HG03039 (cell line): ENCODE results near the gene GPRC5B.

Experiments
- ATAC-seq: cut with Tn5 transposase; IDR thresholded peaks from one replicate; pipeline ENCODE4 v1.9.1; 2021; ENCODE audit warnings: mild to moderate bottlenecking, moderate library complexity; ENCODE audit not compliant: unreplicated experiment

The GPRC5B gene

GRCh38 chr16:19850131-19850817 lies 34.4 kb downstream of the GPRC5B start:
- ATAC-seq, result no peak

GRCh38 chr16:19848756-19849155 lies 35.9 kb downstream of the GPRC5B start:
- no peak for ATAC-seq

GRCh38 chr16:19846436-19846835 lies 38.2 kb downstream of the GPRC5B start:
- no peak for ATAC-seq

DNA sequence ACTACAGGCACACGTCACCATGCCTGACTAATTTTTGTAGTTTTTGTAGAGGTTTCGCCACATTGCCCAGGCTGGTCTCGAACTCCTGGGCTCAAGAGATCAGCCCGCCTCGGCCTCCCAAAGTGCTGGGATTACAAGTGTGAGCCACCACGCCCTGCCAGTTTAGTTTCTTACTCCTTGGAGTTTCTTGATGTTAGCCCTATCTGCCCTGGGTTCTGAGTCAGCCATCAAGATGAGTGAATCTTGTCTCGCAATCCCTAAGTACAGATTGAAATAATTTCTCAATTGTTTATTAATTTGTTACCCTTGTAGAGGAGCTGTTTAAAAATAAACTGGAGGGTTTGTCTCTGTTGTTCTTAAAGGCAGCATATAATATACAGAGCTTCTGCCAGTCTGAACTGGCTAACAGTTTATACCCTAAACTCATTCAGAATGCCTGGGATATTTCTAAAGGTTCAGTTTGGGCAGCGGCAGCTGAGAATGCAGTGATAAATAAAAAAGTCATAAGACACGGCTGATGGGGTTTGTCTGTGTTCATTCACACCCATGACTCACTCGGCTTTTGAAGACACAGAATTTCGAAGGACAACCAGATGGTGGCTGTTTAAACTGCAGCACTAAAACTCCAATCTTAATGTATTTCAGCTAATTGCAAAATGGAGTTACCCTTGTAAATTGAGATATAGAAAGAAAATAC lies 39.6 kb downstream of the GPRC5B start:
- no peak for ATAC-seq

- no peak for ATAC-seq
Observed at GRCh38 chr16:19843371-19843770, 41.3 kb downstream of the GPRC5B start.

DNA sequence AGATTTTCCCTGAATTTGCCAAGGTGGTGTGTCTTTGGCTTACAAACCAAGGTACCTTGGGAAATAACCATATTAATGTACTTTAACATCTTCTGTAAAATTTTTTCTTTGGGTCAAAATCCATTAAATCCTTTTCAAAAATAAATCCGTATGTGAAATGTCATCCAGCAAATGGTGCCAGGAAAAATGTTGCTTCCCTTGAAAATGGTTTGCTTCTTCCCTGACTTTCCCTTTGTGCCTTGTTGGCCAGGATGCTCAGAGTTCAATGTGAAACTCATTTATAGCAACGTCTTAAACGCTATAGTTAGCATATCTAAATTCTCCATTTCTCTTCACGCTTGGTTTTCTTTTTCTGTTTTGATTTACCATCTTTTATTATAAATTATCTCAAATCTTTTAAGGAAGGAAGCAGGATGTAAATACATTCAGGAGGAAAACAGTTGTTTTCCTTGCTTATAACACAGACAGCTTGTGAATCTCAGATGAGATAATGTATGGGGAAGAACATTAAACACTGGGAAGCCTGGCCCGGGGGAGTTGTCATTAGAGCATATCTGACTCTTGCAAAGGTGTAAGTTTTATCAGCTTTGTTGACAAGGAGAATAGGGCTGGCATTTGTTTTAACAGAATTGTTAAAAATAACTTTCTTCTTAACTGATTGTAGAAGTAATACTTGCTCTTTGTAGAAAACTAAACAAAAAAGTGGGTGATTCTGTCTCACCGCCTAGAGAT lies 42.1 kb downstream of the GPRC5B start:
- no peak for ATAC-seq

GRCh38 chr16:19841184-19841583 lies 43.5 kb downstream of the GPRC5B start:
- no peak for ATAC-seq

- no peak for ATAC-seq
Observed at GRCh38 chr16:19840524-19841110, 44.0 kb downstream of the GPRC5B start.

DNA sequence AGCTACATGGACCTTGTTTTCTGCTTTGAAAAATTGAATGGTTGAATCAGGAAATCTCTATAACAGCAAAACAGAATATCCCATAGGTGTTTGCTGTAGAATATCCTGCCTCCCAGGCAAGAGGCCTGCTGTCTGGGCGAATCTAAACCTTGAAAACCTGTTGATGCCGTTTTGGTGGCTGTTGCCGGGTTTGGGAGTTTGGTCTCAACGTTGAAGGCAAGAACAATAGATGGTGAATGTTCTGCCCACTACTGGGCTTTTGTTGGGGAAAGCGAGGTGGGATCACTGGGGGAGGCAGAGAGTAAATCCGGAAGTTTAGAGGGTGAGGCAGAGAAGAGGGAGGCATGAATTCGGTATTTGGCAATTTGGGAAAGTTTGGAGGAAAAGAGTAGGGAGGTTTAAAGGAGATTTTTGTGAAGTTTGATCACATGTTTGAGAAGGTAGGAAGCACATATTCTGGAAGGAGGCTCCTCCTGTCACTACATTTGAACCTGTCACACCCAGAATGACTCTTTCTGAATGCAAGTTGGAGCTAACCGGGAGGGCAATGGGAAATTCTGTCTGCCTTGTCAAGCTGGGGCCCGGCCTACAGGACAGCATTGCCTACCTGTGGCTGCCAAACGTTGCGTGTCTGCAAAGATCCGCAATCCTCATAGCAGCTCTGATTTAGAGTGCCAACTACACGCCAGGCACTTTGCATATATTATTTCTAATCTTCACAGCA lies 46.5 kb downstream of the GPRC5B start:
- ATAC-seq, result no peak

DNA sequence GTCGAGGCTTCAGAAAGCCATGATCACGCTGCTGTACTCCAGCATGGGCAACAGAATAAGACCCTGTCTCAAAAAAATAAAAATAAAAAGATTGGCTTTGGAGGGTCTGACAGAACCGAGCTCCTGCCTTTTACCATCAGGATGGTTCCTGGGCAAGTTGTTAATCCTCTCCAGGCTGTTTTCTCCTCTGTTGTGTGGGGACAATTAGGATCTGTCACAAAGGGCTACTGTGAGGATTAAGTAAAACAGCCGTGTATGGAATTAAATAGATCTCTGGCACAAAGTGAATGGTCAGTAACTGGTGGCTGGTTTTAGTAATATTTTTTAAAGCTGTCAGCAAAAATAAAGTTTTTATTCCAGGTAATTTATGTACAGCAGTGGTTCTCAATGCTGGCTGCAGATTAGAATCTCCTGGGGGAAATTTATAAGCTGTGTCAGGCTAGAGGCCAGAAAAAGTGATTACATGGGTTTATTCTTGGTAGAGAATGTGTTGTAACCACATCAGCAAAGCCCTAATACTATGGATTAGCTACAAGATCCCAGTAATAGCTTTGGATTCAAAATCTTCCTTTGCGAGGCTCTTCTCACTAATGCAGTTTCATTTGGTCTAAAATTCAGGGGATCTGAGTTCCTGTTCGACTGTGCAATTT lies 47.2 kb downstream of the GPRC5B start:
- no peak for ATAC-seq

GRCh38 chr16:19835968-19836421 lies 48.7 kb downstream of the GPRC5B start:
- ATAC-seq, result no peak

DNA sequence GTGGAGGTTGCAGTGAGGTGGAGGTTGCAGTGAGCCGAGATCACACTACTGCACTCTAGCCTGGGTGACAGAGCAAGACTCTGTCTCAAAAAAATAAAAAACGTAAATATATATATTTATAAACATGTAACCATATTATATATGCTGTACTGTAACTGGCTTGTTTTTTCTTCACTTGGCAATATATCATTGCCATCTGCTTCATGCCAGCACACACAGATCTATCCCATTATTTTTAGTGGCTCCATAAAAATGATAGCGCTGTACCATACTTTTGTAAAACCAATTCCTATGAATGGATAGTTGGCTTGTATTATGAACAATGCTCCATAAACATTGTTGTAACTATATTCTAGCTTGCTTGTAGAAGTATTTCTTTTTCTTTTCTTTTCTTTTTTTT lies 49.5 kb downstream of the GPRC5B start:
- no peak for ATAC-seq

GRCh38 chr16:19833581-19833980 lies 51.1 kb downstream of the GPRC5B start:
- ATAC-seq, result no peak

- no peak for ATAC-seq
Observed at GRCh38 chr16:19833176-19833575, 51.5 kb downstream of the GPRC5B start.

DNA sequence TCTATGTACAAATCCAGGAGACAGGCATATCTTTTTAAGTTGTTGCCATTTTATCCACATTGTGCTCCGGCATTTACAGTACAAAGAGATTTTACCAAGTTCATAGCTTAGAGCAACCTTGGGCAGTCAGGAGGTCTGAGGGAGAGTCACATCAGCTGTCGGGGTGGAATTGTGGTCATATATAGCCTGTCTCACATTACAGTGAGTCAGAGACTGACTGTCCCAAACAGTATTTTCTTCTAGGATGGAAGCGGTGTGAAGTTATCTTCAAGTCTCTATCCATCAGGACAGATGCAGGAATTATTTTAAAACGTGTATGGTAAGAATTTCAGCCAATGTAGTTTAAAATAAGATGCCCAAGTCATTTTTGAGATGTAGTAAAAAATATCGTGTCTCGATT lies 53.0 kb downstream of the GPRC5B start:
- ATAC-seq, result no peak

DNA sequence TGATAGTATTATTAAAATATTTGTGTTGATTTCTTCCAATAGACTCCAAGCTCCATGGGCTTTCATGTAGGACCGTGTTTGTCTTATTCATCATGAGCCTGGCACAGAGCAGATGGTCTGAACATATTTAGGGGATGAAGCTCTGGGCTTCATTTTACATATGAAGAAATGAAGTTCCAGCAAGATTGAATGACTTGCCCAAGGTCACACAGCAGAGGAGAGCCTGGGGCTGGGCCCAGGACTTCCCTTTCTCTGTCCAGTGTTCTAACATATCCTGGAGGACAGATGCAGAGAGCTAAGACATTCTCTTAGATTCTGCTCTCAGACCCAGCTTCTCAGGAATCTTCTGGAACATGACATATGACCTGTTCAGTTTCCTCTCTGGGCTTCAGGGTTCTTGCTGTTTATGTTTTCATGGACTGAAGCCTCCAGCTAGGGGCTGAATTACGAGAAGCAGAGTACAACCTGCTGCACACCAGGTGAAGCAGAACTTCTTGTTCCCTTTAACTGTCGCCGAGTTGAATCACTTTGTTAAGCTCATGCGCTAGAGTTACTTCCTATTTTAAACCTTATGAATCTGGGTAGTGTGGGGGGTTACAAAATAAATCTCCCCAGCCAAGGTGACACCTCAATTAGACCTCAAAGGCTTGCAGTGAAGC lies 53.6 kb downstream of the GPRC5B start:
- ATAC-seq, result no peak

DNA sequence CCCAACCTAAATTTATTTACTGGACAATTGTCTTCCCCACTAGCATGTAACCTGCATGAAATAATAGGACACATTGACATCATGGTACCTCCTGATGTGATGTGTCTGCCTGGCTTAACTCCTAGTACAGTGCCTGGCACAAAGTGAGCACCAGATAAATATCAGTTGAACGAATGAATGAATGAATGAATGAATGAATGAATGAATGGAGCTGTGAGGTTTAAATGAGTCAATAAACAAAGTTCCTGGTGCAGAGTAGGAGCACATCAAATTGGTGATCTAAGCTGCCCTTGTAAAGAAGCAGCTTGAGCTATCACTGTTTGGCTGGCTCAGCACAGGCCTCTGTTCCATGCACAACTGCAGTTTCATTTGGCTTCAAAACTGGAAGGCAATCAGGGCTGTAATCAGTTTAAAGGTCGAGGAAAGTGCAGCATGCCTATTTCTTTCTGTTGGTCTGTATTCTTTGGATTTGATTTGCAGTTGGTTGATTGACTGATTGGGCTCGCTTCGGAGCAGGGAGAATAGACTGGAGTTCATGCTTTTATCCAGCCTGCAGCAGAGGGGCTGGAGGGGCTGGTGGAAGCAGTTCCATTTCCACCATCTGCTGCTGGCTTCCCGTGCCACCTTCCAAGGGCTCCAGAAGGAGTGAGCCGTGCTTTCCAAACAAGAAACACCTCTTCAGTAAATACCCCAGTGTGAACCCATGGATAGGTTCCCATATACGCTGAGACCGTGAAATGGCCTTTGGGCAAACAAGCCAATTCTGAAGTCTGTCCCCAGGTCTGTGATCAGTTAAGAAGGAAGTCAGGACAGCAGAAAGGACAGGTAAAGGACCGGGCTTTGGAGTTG lies 54.6 kb downstream of the GPRC5B start:
- ATAC-seq, result no peak

DNA sequence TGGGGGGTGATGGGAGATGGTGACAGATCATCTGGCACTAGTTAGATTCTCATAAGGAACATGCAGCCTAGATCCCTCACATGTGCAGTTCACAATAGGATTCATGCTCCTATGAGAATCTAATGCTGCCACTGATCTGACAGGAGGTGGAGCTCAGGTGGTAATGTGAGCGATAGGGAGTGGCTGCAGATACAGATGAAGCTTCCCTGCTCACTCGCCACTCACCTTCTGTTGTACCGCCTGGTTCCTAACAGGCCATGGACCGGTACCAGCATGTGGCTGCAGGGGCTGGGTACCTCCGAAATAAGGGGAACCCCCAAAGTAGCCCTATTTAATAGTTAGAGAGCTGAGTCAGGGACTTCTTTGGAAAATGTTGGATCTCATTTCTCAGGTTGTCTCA lies 60.4 kb downstream of the GPRC5B start:
- no peak for ATAC-seq

- no peak for ATAC-seq
Observed at GRCh38 chr16:19823322-19823721, 61.3 kb downstream of the GPRC5B start.
